GM19035 (cell line): ENCODE measurements around the gene RAB3A.
"Not testable (repeated sequence)": the region's sequence is repeated elsewhere in the genome, so short reads cannot be mapped to it uniquely, and the experiment has no call there.

Experiments
- ATAC-seq: cut with Tn5 transposase; IDR thresholded peaks from one replicate; pipeline ENCODE4 v1.9.1; 2021; ENCODE audit not compliant: unreplicated experiment

The RAB3A gene

GRCh38 chr19:18171605-18172327, 32.1 kb downstream of the RAB3A start:
- no peak for ATAC-seq

DNA sequence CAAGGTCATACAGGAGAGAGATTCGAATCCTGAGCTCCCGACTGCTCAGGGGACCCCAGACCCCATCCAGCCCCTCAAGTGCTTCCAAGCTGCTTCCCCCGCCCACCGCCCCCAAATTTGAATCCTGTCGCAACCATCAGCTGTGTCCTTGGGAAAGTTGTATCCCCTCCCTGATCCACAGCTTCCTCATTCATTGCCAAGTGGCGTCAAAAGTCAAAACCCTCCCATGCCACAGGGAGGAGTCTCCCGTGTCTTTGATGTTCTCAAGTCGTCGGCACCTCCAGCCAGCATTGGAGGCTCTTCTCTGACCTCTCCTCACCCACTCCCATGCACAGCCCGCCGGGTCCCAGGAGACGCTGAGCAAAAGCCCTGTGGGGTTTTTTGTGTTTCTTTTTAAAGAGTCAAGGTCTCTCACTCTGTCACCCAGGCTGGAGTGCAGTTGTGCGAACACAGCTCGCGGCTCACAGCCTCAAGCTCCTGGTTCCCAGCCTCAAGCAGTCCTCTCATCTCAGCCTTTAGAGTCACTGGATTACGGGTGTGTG, 33.1 kb downstream of the RAB3A start:
- no peak for ATAC-seq

- no peak for ATAC-seq
Measured at GRCh38 chr19:18168673-18169381, 35.0 kb downstream of the RAB3A start.

DNA sequence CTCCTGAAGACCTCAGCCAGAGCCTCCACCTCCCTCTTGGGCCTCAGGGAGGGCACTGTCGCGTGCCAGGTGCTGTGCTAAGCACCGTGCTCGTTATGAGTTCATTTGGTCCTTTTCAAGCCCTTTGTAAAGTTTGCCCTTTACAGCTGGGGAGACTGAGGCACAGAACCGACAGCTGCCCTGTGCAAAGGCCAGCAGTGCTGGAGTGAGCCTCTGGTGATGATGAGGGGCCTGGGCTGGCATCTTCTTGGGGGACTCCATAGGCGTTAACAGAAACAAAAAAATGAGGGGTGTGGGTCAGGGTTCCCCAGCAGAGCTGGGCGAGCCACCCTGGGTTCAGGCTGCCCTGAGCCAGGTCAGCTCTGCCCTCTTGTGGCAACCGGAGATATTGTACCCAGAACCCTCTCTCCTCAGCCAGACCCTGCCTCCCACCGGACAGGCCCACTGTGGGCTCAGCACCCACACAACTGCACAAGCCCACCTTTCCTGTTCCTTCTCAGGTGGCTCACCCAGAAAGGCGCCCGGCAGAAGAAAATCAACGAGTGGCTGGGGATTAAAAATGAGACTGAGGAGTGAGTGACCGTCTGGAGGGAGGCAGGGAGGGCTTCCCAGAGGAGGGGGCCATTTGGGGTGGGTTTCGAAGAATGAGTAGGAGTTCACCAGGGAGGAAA, 35.7 kb downstream of the RAB3A start:
- no peak for ATAC-seq

- no peak for ATAC-seq
Measured at GRCh38 chr19:18167011-18167410, 36.8 kb downstream of the RAB3A start.

GRCh38 chr19:18165794-18166544, 37.9 kb downstream of the RAB3A start:
- ATAC-seq, result no peak

- no peak for ATAC-seq
Measured at GRCh38 chr19:18164072-18164471, 39.8 kb downstream of the RAB3A start.

DNA sequence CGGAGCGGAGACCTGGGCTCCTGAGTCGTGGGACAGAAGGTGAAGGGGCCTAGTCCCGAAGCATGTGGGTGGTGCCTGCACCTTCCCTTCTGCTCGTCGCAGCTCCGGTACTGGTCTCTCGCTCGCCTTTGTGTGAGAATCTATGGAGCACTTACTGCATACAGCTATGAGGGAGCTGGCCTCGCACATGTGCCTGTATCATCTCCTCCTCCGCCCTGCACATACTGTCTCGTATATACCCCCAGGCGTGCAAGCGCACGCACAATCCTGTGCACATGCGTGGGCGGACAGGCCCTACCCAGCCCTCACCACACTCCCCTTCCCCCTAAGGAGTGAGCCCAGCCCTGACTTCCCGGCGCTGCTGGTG, 42.2 kb downstream of the RAB3A start:
- ATAC-seq, result no peak

DNA sequence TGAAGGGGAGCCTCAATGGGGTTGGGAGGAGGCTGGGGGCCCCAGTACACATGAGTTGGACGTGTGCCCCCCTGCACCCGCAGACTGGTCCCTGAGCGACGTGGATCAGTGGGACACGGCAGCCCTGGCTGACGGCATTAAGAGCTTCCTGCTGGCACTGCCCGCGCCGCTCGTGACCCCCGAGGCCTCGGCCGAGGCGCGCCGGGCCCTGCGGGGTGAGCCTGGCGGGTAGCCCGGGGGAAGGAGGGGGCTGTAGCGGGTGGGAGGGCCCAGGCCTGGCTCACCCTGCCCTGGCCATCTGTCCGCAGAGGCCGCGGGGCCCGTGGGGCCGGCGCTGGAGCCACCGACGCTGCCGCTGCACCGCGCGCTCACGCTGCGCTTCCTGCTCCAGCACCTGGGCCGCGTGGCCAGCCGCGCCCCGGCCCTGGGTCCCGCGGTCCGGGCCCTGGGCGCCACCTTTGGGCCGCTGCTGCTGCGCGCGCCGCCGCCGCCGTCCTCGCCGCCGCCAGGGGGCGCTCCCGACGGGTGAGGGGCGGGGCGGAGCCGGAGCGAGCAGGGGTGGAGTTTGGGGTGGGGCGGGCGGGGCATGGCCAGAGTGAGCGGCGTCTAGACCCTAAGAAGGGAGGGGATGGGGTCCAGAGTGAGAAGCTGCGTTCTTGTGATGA, 42.7 kb downstream of the RAB3A start:
- ATAC-seq, result peak; percentile 76

DNA sequence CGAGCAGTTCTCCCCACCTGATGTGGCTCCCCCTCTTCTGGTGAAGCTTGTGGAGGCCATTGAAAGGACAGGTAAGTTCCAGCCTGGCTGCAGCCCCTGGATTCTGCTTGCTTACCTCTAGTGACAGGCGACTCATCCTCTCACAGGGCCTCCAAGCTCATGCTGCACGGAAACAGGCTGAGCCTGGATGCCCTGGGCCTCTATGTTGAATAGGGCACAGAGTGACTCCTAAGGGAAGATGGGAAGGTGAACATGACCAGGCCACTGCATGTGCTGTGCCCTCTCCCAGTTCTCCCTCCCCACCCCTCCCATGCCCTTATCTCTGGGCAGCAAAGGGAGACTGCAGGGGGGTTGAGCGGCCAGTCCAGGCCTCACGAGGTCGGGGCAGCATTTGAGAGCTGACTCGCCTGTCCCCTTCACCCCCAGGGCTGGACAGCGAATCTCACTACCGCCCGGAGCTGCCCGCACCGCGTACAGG, 43.3 kb downstream of the RAB3A start:
- no peak for ATAC-seq

DNA sequence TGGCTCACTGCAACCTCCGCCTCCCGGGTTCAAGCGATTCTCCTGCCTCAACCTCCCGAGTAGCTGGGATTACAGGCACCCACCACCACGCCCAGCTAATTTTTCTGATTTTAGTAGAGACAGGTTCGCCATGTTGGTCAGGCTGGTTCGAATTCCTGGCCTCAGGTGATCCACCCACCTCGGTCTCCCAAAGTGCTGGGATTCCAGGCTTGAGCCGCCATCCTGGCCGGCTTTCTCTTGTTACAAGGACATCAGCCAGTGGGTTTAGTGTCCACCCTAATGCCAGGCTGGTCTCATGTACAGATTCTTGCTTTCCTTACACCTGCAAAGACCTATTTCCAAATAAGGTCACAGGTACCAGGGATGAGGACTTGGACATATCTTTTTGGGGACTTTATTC, 44.0 kb downstream of the RAB3A start:
- no peak for ATAC-seq

DNA sequence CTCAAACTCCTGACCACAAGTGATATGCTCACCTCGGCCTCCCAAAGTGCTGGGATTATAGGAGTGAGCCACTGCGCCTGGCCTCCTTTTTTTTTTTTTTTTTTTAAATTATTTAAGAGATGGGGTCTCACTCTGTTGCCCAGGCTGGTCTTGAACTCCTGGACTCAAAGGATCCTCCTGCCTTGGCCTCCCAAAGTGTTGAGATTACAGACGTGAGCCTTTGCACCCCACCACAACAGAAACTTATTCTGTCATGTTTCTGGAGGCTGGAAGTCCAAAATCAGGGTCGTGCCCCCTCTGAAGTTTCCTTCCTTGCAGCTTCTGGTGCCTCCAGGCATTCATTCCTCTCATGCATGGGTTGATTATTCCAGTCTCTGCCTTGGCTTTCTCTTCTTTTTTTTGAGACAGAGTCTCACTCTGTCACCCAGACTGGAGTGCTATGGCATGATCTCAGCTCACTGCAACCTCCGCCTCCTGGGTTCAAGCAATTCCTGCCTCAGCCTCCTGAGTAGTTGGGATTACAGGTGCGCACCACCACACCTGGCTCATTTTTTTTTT, 44.7 kb downstream of the RAB3A start:
- ATAC-seq, result not testable (repeated sequence)

DNA sequence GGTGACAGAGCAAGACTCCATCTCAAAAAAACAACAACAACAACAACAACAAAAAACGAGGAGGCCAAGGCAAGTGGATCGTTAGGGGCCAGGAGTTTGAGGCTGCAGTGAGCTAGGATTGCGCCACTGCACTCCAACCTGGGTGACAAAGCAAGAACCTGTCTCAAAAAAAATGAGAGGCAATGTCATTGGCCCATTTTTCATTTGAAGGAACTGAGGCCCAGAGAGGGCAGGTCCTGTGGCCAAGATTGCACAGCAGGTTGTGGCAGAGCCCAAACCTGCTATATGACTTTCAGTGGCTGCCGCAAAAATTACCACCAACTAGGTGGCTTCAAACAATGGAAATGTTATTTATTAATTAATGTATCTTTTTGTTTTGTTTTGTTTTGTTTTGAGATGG, 45.4 kb downstream of the RAB3A start:
- no peak for ATAC-seq

GRCh38 chr19:18157465-18158063, 46.3 kb downstream of the RAB3A start:
- ATAC-seq, result no peak

DNA sequence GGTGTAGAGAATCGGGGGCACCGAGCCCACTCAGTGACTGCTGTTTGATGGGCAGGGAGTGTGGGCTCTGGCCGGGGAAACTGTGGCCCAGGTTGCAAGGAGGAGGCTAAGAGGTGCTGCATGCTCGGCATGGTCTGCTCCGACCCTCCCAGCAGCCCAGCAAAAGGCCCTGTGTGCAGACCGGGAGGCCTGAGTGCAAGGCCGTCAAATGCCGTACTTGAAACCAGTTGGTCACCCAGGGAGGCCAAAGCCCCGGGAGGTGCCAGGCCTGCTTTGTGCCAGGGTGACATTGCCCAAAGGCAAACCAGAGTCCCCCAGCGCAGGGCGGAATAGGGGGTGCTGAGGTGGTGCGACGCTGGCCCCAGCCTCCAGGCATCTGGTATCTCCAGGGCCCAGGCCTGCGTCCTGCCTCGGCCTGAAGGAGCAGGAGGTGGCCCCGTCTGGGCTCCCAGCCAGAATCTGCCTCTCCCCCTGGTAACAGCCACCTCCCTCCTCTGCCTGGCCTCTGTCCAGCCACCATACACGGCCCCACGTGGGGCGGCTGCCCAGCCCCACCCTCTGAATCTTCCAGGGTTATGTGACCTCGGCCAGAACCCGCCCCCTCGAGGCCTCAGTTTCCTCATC, 46.9 kb downstream of the RAB3A start:
- ATAC-seq, result no peak

DNA sequence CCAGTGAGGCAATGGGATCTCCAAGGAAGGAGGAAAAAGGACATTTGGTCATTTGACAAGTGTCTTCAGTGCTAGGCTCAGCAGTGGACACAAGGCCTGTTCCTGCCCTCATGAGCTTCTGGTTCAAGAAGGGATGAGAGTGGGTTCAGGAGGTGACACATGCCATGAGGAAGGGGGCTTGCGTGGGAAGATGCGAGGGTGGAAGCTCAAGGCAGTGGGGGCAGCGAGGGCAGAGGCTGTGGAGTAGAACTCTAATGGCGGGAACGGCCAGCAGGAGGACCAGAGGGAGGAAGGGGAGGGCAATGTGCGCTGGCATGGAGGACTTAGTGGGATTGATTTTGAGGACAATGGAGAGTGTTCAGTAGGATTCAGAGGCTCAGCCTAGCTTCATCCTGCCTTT, 47.6 kb downstream of the RAB3A start:
- no peak for ATAC-seq

DNA sequence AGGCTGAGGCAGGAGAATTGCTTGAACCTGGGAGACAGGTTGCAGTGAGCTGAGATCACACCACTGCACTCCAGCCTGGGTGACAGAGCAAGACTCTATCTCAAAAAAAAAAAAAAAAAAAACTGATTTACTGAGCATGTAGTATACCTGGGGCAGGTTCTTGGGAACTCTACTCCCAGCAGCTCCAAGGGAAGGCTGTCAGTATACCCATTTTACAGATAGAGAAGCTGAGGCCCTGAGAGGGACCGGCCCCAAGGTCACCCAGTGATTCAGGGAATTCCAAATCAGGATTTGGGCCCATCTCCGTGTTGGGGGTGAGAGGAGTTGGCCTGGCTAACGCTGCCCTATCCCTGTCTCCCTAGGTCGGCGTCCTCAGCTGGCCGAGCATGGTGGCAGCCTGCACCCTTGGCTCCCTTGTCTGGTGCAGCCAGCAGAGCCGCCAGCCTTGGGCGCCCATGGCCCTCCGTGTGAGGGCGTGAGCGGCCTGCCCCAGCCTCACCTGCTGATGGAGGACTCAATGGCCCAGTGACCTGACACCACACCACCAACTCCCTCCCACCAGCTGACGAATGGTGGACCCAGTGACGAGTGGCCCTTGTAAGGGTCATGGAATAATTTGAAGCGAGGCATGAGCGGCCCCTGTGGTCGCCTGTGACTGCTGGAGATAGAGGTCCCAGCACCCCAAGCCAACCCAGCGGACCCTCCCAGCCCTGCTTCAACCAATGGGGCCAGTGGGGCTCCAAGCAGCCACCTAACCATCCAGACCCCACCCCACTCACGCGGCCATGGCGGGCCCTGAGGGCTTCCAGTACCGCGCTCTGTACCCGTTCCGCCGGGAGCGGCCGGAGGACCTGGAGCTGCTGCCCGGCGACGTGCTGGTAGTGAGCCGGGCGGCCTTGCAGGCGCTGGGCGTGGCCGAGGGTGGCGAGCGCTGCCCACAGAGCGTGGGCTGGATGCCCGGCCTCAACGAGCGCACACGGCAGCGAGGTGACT, 48.5 kb downstream of the RAB3A start:
- ATAC-seq, result no peak

- ATAC-seq, result no peak
Measured at GRCh38 chr19:18153556-18154134, 50.2 kb downstream of the RAB3A start.
